ENCODE measurements around the gene AFAP1L2. TPM values are rescaled to one million over a fixed set of nuclear protein-coding genes. Genes with fewer than 3 reads are reported as not detected.

AFAP1L2 gene
- total and polyA plus RNA-seq, 2 donors (not counting 1 experiment from before 2014, with no cell fraction given), result 4.7 to 4.9 TPM

DNA sequence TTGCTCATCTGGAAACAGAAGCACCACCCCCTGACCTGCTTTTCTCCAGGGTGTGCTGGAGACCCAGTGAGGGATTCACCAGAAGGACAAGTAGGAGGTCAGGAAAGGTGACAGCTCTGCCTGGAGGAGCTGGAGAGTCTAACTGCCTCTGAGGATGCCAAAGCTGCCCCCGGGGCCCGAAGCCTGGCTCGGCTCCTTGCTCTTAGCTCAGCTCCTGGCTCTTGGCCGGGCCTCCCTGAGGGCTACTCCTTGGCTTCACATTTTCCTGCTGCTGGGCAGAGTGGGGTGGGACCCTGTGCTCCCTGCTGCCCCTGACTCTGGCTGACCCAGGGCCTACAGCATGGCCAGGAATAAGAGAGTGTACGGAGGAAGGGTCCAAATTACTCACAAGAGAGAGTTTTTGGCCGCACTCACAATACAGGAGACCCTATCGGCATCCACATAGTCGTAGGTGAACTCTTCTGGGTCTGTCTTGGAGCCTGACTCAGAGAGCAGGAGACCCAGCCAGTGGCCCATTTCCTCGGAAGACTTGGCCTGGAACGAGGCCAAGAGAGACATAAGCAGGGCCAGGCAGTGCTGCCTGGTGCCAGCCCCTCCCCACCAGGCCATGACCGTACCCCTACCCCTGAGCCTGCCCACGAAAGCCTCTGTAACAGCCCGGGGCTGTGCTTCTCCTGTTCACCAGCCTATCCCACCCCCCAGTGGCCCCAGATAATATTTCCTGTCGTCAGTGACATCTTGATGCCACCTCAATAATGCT, 102.2 kb downstream of the AFAP1L2 start:
- Histone ChIP-seq H3K4me3 (ENCODE audit: control extremely low read depth in 1 of 5, extremely low read depth in 1 of 5, insufficient read depth in 1 of 5, low read depth in 2 of 5, low read length in 4 of 5) (no peak overlapping the region), H3K4me2 (replicated peaks; ENCODE audit: low read depth, low read length, poor library complexity, severe bottlenecking) (no peak overlapping the region), H3K4me1 (ENCODE audit: control insufficient read depth in 2 of 2, insufficient read depth in 2 of 2, low read length in 2 of 2) (peaks cover 0 to 10% of the 10 kb centered on the region in 2 donors), H4K20me1 (ENCODE audit: control insufficient read depth, insufficient read depth, low read length, poor library complexity, severe bottlenecking) (no peaks in the 10 kb centered on the region), H3K79me2 (ENCODE audit: control insufficient read depth, insufficient read depth, low read length) (no peaks in the 10 kb centered on the region), H3K36me3 (replicated peaks in 1 of 2; ENCODE audit: control extremely low read depth in 1 of 2, control insufficient read depth in 1 of 2, extremely low read depth in 1 of 2, insufficient read depth in 2 of 2, low read length in 1 of 2) (peaks cover 0 to 16% of the 10 kb centered on the region in 2 experiments), H3K9ac (ENCODE audit: low read length) (no peak overlapping the region), H3K27me3 (replicated peaks in 1 of 4; ENCODE audit: control extremely low read depth in 1 of 4, control insufficient read depth in 3 of 4, insufficient read depth in 4 of 4, low read length in 3 of 4) (no peaks in the 10 kb centered on the region), H2AFZ (ENCODE audit: insufficient read depth, low read depth, low read length, poor library complexity, severe bottlenecking) (no peak overlapping the region), H3K9me3 (ENCODE audit: control extremely low read depth in 1 of 3, control insufficient read depth in 2 of 3, insufficient read depth in 1 of 3, low read length in 2 of 3) (peaks cover 0 to 6% (median 0%) of the 10 kb centered on the region in 3 donors), H3K27ac (ENCODE audit: low read length in 2 of 2) (no peak overlapping the region)
- peaks cover 13% of the 10 kb centered on the region for H3K4me1 Mint-ChIP-seq
- ATAC-seq (ENCODE audit: low read depth), result no peak
- H3K27ac Mint-ChIP-seq, result no peak overlapping the region
- ChIA-PET POLR2A (no interaction called here), CTCF (interaction anchor here (0.7 to 2.7 kb wide), 7 partner anchors 19 to 502 kb away, joined by 3 to 82 read pairs (median 8); no protein-coding TSS in a partner anchor)
- TF ChIP-seq EZH2 (IDR thresholded peaks at IDR 0.05; ENCODE audit: borderline replicate concordance, insufficient read depth, low read depth, low read length, poor library complexity, severe bottlenecking) (no peak), CTCF (IDR thresholded peaks at IDR 0.05) (no peak)
- H3K4me3 Mint-ChIP-seq, result no peak overlapping the region
- no peaks in the 10 kb centered on the region for H3K9me3 Mint-ChIP-seq (ENCODE audit: insufficient read depth)
- DNase-seq, result no peak
- 90% methylated on average over 13 of the region's 14 CpGs for WGBS (ENCODE audit: insufficient coverage)
- intact Hi-C loops (cut with micrococcal nuclease), result loop anchor here (10.0 kb wide), 1 partner anchor 133 kb away; no protein-coding TSS in a partner anchor
- H3K27me3 Mint-ChIP-seq, result no peaks in the 10 kb centered on the region

DNA sequence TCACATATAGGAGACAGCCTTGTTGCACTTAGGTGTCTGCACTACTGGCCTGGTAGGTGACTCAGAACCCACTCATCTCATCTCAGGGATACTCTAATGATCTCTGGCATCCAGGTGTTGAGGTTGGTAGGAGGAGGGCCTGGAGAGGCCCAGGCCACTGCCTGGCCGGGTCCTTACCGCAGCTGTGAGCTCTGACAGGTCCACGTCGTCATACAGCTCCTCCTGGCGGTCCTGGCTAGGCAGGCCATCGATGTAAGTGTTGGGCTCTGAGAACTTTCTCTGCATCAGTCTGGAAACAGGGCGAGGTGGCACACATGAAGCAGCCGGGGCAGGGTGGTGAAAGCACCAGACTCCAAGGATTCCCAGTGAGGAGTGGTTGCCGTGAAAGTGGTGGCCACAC, 103.1 kb downstream of the AFAP1L2 start:
- over 99% methylated on average over 9 of the region's 9 CpGs for WGBS (ENCODE audit: insufficient coverage)
- Mint-ChIP-seq H3K27me3 (no peaks in the 10 kb centered on the region), H3K4me3 (no peak overlapping the region), H3K4me1 (peaks cover 13% of the 10 kb centered on the region), H3K27ac (no peak overlapping the region), H3K9me3 (ENCODE audit: insufficient read depth) (peaks cover 4% of the 10 kb centered on the region)
- intact Hi-C loops (cut with micrococcal nuclease), result loop anchor here (10.0 kb wide), 1 partner anchor 134 kb away; no protein-coding TSS in a partner anchor
- no peak overlapping the region for H3K27ac ChIP-seq (ENCODE audit: low read length in 2 of 2)
- ATAC-seq (ENCODE audit: low read depth) (no peak), DNase-seq (no peak)
- H3K9me3 ChIP-seq (ENCODE audit: control extremely low read depth in 1 of 3, control insufficient read depth in 2 of 3, insufficient read depth in 1 of 3, low read length in 2 of 3), result peaks cover 0 to 13% (median 5%) of the 10 kb centered on the region in 3 donors
- H3K9ac ChIP-seq (ENCODE audit: low read length), result no peak overlapping the region
- H4K20me1 ChIP-seq (ENCODE audit: control insufficient read depth, insufficient read depth, low read length, poor library complexity, severe bottlenecking), result no peaks in the 10 kb centered on the region
- no peaks in the 10 kb centered on the region for H3K27me3 ChIP-seq (replicated peaks in 1 of 4; ENCODE audit: control extremely low read depth in 1 of 4, control insufficient read depth in 3 of 4, insufficient read depth in 4 of 4, low read length in 3 of 4)
- H3K36me3 ChIP-seq (replicated peaks in 1 of 2; ENCODE audit: control extremely low read depth in 1 of 2, control insufficient read depth in 1 of 2, extremely low read depth in 1 of 2, insufficient read depth in 2 of 2, low read length in 1 of 2), result peaks cover 0 to 24% of the 10 kb centered on the region in 2 experiments
- no peak overlapping the region for H3K4me2 ChIP-seq (replicated peaks; ENCODE audit: low read depth, low read length, poor library complexity, severe bottlenecking)
- H3K4me3 ChIP-seq (ENCODE audit: control extremely low read depth in 1 of 5, extremely low read depth in 1 of 5, insufficient read depth in 1 of 5, low read depth in 2 of 5, low read length in 4 of 5), result no peak overlapping the region
- H3K79me2 ChIP-seq (ENCODE audit: control insufficient read depth, insufficient read depth, low read length), result no peaks in the 10 kb centered on the region
- TF ChIP-seq EZH2 (IDR thresholded peaks at IDR 0.05; ENCODE audit: borderline replicate concordance, insufficient read depth, low read depth, low read length, poor library complexity, severe bottlenecking) (no peak), CTCF (IDR thresholded peaks at IDR 0.05) (no peak)
- H3K4me1 ChIP-seq (ENCODE audit: control insufficient read depth in 2 of 2, insufficient read depth in 2 of 2, low read length in 2 of 2), result peaks cover 0 to 10% of the 10 kb centered on the region in 2 donors
- CTCF ChIA-PET, result no interaction called here
- POLR2A ChIA-PET, result no interaction called here
- no peak overlapping the region for H2AFZ ChIP-seq (ENCODE audit: insufficient read depth, low read depth, low read length, poor library complexity, severe bottlenecking)
